Spinal cord (tissue), 10 donors: ENCODE results near the gene OSGIN1. TPM values are rescaled to one million over a fixed set of nuclear protein-coding genes. Genes with fewer than 3 reads are reported as not detected.
"Not testable (repeated sequence)": the region's sequence is repeated elsewhere in the genome, so short reads cannot be mapped to it uniquely, and the experiment has no call there.

Source experiments
- DNase-seq, 6 donors: peaks; one replicate each; pipeline versions ENCODE4 v3.0.0 to v3.0.0-alpha.2; 2013 to 2015; ENCODE audit warnings: low spot score in 6 of 6, low read depth in 4 of 6
- H3K27ac ChIP-seq: one replicate; pipeline ENCODE4 v1.5.1; 2013; ENCODE audit warnings: low read depth, low read length, control low read depth
- H3K27me3 ChIP-seq: one replicate; pipeline ENCODE4 v1.6.1; 2013; ENCODE audit warnings: low read length; ENCODE audit not compliant: control insufficient read depth, insufficient read depth
- H3K36me3 ChIP-seq: one replicate; pipeline ENCODE4 v1.6.1; 2013; ENCODE audit warnings: low read length; ENCODE audit not compliant: control insufficient read depth, insufficient read depth
- H3K4me1 ChIP-seq: one replicate; pipeline ENCODE4 v1.6.1; 2013; ENCODE audit warnings: low read length; ENCODE audit not compliant: control insufficient read depth, insufficient read depth
- H3K4me3 ChIP-seq: one replicate; pipeline ENCODE4 v1.5.1; 2013; ENCODE audit warnings: low read depth, low read length, control low read depth
- H3K9me3 ChIP-seq: one replicate; pipeline ENCODE4 v1.6.1; 2013; ENCODE audit warnings: low read length; ENCODE audit not compliant: control insufficient read depth, insufficient read depth
- WGBS: methylation state at CpG from one replicate; pipeline ENCODE4 v1.1.5; 2013; ENCODE audit warnings: missing lambda C conversion rate; ENCODE audit not compliant: insufficient coverage; 5-methylcytosine and 5-hydroxymethylcytosine counted together
- polyA plus RNA-seq, 2 donors: library from polyadenylated mRNA; unstranded; fragments of 120-200 nt; gene quantifications; one replicate each; pipeline ENCODE4 v1.2.1, GENCODE V29; 2013; ENCODE audit not compliant: insufficient read length in 2 of 2
- total RNA-seq, 2 donors: library from RNA; depleted of rRNA in 1 of 2; stranded (reverse); fragments of 120-200 nt in 1 of 2; fragments of >200 nt in 1 of 2; gene quantifications; one replicate each; pipeline versions ENCODE4 v1.2.3 to v1.2.4, GENCODE V29; 2013 to 2014
- donor health status: healthy.

OSGIN1 gene
- total and polyA plus RNA-seq, 4 donors, result 0.20 to 1.2 (median 0.68) TPM

GRCh38 chr16:83940630-83941378 is 12.2 kb upstream of the OSGIN1 start:
- Histone ChIP-seq H3K36me3 (peaks cover 6% of the 10 kb centered on the region), H3K4me3 (no peak overlapping the region), H3K9me3 (no peaks in the 10 kb centered on the region), H3K27ac (no peak overlapping the region), H3K27me3 (no peaks in the 10 kb centered on the region), H3K4me1 (peaks cover 12% of the 10 kb centered on the region)
- WGBS, result 64% methylated on average over 28 of the region's 28 CpGs
- peak in 1 of 6 donors; percentile 65 for DNase-seq

GRCh38 chr16:83941546-83941945 is 11.5 kb upstream of the OSGIN1 start:
- not testable (repeated sequence) for H3K4me3 ChIP-seq, H3K36me3 ChIP-seq, H3K27me3 ChIP-seq, DNase-seq, H3K27ac ChIP-seq, H3K9me3 ChIP-seq
- H3K4me1 ChIP-seq, result peaks cover 12% of the 10 kb centered on the region
- WGBS, result 100% methylated on average over 8 of the region's 9 CpGs

GRCh38 chr16:83942074-83942473 is 11.0 kb upstream of the OSGIN1 start:
- WGBS, result 90% methylated on average over 14 of the region's 14 CpGs
- H3K4me3 ChIP-seq, result no peak overlapping the region
- DNase-seq, result no peak
- no peak overlapping the region for H3K27ac ChIP-seq
- H3K4me1 ChIP-seq, result peaks cover 12% of the 10 kb centered on the region
- H3K9me3 ChIP-seq, result no peaks in the 10 kb centered on the region
- no peaks in the 10 kb centered on the region for H3K27me3 ChIP-seq
- peaks cover 5% of the 10 kb centered on the region for H3K36me3 ChIP-seq

GRCh38 chr16:83942815-83943515 is 10.1 kb upstream of the OSGIN1 start:
- DNase-seq, result no peak
- WGBS, result 72% methylated on average over 9 of the region's 11 CpGs
- peaks cover 12% of the 10 kb centered on the region for H3K4me1 ChIP-seq
- H3K9me3 ChIP-seq, result no peaks in the 10 kb centered on the region
- no peaks in the 10 kb centered on the region for H3K27me3 ChIP-seq
- no peak overlapping the region for H3K4me3 ChIP-seq
- H3K36me3 ChIP-seq, result peaks cover 9% of the 10 kb centered on the region
- H3K27ac ChIP-seq, result no peak overlapping the region

- H3K27me3 ChIP-seq, result no peaks in the 10 kb centered on the region
- WGBS, result 95% methylated on average over 9 of the region's 10 CpGs
- no peaks in the 10 kb centered on the region for H3K9me3 ChIP-seq
- peaks cover 12% of the 10 kb centered on the region for H3K4me1 ChIP-seq
- DNase-seq, result no peak
- peaks cover 9% of the 10 kb centered on the region for H3K36me3 ChIP-seq
- no peak overlapping the region for H3K27ac ChIP-seq
- H3K4me3 ChIP-seq, result no peak overlapping the region
Measured at GRCh38 chr16:83943516-83944050, 9.5 kb upstream of the OSGIN1 start.

GRCh38 chr16:83945587-83945986 is 7.5 kb upstream of the OSGIN1 start:
- WGBS, result 97% methylated on average over 7 of the region's 10 CpGs
- Histone ChIP-seq H3K4me1 (peaks cover 6% of the 10 kb centered on the region), H3K36me3 (peaks cover 18% of the 10 kb centered on the region), H3K27me3 (no peaks in the 10 kb centered on the region), H3K27ac (no peak overlapping the region), H3K4me3 (no peak overlapping the region), H3K9me3 (no peaks in the 10 kb centered on the region)
- DNase-seq, result no peak

GRCh38 chr16:83946154-83946780 is 6.8 kb upstream of the OSGIN1 start:
- H3K36me3 ChIP-seq, result peaks cover 16% of the 10 kb centered on the region
- no peak for DNase-seq
- no peaks in the 10 kb centered on the region for H3K4me1 ChIP-seq
- no peaks in the 10 kb centered on the region for H3K9me3 ChIP-seq
- H3K27me3 ChIP-seq, result no peaks in the 10 kb centered on the region
- WGBS, result 92% methylated on average over 24 of the region's 24 CpGs
- H3K4me3 ChIP-seq, result no peak overlapping the region
- no peak overlapping the region for H3K27ac ChIP-seq

- no peak overlapping the region for H3K4me3 ChIP-seq
- DNase-seq, result no peak
- WGBS, result 88% methylated on average over 12 of the region's 21 CpGs
Measured at GRCh38 chr16:83946781-83947566, 6.1 kb upstream of the OSGIN1 start.

GRCh38 chr16:83947642-83948234 is 5.3 kb upstream of the OSGIN1 start:
- 90% methylated on average over 10 of the region's 14 CpGs for WGBS
- H3K4me1 ChIP-seq, result peaks cover 2% of the 10 kb centered on the region
- H3K4me3 ChIP-seq, result no peak overlapping the region
- peaks cover 3% of the 10 kb centered on the region for H3K27me3 ChIP-seq
- no peaks in the 10 kb centered on the region for H3K9me3 ChIP-seq
- DNase-seq, result no peak
- no peak overlapping the region for H3K27ac ChIP-seq
- H3K36me3 ChIP-seq, result peaks cover 13% of the 10 kb centered on the region

More at GRCh38 chr16:83946781-83947566, 6.1 kb upstream of the OSGIN1 start:
- Histone ChIP-seq H3K36me3 (peaks cover 15% of the 10 kb centered on the region), H3K27ac (no peak overlapping the region), H3K27me3 (no peaks in the 10 kb centered on the region), H3K9me3 (no peaks in the 10 kb centered on the region), H3K4me1 (no peaks in the 10 kb centered on the region)
